COLO829 (cell line): Measurements from ENCODE around the gene ADGRL3.
A peak's percentile ranks its signal among the peaks of the same experiment; 100 is the strongest.
"Not testable (repeated sequence)": the region's sequence is repeated elsewhere in the genome, so short reads cannot be mapped to it uniquely, and the experiment has no call there.

ENCODE experiments used
- DNase-seq: peaks from one replicate; pipeline ENCODE4 v3.0.0; 2012; ENCODE audit warnings: low spot score

Gene ADGRL3

DNA sequence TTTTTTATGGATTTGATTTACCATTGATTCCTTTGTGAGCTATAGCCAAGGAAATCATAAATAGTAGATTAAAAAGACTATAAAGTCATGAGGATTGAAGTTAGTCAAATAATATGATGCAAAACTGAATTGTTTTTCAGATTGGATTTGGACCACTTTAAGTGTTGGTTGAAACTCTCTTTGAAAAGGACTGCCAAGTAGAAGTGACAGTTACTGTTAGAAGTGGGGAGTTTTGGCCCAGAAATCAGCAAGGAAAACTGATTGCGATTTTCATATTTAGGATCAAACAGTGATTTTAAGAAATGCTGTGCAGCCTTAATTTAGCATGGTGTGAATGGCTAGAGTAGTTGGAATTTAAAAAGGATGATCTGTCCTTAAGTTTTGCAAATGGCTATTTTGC lies 4.9 kb downstream of the ADGRL3 start:
- no peak for DNase-seq

DNA sequence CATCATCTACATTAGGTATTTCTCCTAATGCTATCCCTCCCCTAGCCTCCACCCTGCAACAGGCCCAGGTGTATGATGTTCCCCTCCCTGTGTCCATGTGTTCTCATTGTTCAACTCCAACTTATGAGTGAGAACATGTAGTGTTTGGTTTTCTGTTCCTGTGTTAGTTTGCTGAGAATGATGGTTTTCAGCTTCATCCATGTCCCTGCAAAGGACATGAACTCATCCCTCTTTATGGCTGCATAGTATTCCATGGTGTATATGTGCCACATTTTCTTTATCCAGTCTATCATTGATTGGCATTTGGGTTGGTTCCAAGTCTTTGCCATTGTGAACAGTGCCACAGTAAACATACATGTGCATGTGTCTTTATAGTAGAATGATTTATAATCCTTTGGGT lies 7.0 kb downstream of the ADGRL3 start:
- DNase-seq, result not testable (repeated sequence)

DNA sequence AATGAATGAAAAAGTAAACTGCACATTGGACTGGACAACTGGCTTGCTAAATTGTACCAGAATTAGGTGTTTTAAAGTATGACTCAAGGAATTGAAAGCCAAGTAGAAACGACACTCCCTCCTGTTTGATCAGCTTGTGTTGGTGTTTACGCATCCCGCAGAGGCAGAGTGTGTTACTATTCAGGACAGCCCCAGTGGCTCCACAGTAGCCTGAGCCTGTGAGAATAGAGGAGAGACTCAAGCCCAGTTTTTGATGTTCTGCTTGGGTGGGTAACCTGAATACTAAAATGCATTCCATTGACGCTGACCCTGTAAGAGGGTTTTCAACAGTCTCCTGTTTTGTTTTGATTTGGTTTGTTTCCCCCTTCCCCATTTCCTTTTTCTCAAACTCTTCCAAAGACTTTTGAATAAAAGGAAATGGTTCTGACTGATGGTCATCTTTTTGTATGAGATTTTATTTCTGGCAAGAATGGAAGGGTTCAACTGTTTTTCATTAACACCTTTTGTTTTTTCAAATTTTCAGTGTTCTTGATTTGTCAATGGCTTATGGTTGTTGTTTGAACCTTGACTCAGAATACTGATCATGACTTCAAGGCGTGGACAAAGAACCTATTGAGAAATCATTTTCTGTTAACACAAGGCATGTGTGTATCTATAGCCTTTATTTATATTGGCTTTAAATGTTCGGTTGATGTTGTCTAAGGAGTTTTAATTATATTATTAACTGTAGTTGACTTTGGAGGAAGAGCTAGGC lies 10.2 kb downstream of the ADGRL3 start:
- DNase-seq, result no peak

DNA sequence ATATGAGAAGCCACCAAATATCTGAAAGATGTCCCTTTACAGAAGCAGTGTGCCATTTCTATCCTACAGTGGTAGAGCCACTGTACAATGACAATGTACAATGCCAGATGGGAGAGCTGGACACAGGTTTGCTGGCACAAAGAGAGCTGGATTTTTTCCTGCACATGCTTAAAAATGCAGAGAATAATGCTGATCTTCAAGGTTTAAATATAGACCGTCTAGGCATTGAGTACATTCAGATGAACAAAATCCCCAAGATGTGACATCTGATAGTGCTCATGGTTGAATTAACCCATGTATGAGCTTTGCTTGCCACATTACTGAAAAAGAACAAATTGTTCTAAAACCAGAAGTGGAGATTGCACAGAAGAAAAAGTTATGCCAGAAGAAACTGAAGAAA lies 11.7 kb downstream of the ADGRL3 start:
- no peak for DNase-seq

GRCh38 chr4:61212788-61213187 lies 12.7 kb downstream of the ADGRL3 start:
- DNase-seq, result no peak

GRCh38 chr4:61214680-61215079 lies 14.6 kb downstream of the ADGRL3 start:
- no peak for DNase-seq

DNA sequence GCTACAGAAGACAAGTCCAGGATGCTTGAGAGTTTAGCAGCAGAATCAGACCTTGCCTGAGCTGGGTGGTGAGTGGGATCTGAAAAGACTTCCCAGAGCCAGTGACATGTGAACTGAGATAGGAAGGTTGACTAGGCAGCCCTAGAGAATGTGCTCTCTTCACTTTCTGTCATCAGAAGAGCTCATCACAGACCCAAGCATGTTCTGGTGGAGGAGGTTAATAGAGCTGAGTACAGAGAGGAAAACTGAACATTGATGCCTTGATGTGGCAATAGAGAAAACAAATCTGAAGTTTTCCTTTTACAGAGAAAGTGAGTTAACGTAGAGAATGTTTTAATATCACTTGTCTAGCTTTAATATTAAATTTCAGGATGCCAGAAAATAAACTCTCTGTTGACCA lies 17.1 kb downstream of the ADGRL3 start:
- DNase-seq, result no peak

GRCh38 chr4:61220556-61220955 lies 20.4 kb downstream of the ADGRL3 start:
- no peak for DNase-seq

- no peak for DNase-seq
Measured at GRCh38 chr4:61223385-61223784, 23.3 kb downstream of the ADGRL3 start.

GRCh38 chr4:61224573-61224972 lies 24.4 kb downstream of the ADGRL3 start:
- DNase-seq, result no peak

- no peak for DNase-seq
Measured at GRCh38 chr4:61225656-61226055, 25.5 kb downstream of the ADGRL3 start.

DNA sequence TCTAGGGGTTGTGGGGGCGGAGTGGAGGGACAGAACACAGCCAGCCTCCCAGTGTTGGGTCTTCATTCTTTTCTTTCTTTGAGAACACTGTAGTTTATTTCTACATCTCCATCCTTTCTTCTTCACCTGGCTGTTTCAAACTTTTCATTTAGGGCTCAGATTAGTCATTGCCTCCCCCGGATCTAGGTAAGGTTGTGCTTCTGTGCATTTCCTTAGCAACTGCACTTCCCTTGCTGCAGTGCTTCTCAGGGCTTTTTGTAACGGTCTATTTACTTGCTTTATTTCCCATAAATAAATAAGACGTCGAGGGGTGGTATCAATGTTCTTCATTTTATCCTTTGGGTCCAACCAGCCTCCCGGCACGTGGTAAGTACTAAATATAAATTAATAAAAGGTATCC lies 31.3 kb downstream of the ADGRL3 start:
- DNase-seq, result no peak

GRCh38 chr4:61239250-61239649 lies 39.1 kb downstream of the ADGRL3 start:
- DNase-seq, result no peak

DNA sequence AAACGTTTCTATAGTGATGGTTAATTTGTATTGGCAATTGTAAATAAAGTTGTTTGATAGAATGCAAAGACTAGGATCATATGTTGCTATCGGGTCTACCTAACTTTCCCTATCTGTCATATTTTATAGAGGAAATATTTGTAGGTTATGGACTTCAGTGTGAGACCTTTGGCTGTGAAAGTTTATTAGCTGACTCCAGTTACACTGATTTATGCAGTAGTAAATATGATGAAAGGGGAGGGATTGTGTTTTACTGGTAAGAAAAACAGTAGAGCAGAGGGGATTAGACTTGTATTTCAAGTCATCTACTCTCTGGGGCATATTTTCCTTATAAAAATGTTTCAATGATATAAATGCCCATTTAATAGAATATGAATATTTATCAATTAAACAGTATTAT lies 43.8 kb downstream of the ADGRL3 start:
- no peak for DNase-seq

GRCh38 chr4:61245069-61245714 lies 45.1 kb downstream of the ADGRL3 start:
- peak; percentile 6 for DNase-seq

DNA sequence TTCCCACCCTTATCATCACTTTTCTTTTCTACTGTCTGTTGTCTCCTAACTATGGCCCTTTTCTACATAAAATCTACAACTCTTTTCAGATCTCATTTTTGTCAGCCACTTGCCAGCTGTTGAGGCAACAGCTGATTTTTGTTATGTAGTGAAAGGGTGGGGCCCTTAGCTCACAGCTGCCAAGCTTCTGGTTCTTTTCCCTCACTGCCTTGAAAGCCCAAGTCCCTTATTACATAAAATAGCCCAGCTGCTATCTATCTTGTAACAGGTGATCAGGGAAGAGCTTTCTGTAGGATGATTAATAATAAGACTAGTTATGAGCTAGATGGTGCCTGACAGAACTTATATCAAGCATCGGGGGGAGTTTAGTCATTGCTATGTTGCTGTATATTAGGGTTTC lies 45.9 kb downstream of the ADGRL3 start:
- no peak for DNase-seq

DNA sequence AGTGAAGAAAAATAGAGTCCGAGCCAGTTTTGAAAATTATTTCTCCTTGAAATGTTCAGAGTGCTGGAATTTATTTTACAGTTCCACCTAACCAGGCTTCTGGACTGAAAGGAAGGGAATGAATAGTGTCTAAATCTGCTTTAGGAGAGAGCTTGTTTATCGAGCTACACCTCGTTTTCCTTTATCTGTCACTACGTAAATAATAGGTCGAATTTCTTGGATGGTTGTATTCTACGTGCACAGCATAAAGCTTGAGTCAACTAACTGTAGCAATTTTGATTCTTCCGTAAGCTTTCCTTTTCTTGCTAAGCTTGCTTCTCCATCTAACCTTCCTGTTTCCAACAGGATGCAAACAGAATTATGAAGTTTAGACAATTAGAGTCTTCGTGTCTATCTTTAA lies 48.6 kb downstream of the ADGRL3 start:
- DNase-seq, result no peak

DNA sequence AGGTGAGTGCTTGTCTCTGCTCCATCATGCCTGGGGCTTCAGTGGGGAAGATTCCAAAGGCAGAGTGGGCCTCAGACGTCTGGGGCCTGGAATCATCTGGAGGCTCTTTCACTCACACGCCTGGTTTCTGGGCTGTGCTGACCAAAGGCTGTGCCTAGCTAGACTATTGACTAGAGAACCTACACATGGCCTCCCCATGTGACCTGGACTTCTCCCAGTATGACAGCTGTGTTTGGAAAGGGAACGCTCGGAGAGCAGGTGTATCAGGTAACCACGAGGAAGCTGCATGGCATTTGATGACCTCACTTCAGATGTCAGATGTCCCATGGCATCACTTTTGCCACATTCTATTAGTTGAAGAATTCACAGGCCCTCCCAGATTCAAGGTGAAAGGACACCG lies 51.0 kb downstream of the ADGRL3 start:
- no peak for DNase-seq

DNA sequence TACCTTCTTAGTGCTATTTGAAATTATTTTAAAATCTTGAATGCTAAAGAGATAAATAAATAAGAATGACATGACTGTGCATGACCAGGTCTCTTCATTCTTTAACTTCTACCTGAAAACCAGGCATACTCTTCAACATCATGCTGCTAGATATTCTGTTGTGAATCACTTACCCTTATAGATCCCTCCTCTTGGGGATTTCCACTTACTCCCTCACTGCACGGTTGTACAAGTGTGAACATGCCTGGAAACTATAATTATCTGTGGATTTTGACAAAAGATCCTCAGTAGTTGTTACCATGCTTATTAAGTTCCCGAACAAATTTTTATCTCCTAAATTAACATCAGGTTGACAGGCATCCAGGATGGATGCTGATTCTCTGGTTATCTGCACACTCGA lies 54.3 kb downstream of the ADGRL3 start:
- no peak for DNase-seq

DNA sequence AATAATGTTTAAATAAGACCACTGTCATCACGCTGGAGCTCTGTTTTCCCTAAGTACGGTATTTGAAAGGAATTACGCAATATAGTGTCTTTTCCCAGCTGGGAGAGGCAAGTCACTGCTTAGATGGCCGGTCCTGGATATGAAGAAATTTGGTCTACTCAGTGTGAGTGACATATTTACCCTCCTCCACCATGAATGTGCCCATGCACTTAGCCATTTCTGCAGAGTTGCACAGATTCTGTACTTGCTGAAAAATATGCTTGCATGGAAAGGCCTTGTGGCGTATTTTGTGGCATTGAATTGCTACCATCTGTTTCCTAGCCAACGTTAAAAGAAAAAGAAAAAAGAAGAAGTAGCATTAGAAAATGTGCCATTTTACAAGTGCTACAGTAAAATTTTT lies 73.1 kb downstream of the ADGRL3 start:
- DNase-seq, result no peak

DNA sequence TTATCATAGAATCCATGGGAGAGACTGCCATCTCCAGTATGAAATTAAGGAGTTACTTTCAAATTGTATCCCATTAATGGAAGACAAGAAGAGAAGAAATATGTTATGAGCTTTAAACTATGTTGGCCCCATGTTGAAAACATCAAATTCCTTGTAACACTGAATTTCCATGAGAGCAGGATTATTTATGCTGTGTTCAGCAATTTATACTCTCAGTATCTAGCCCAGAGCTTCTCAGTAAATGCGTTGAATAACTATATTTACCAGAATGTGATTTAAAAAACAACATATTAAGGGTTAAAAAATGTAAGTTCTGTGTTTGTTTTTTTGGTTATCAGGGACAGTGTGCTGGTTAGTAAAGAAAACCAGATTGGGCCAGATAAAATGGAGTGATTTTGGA lies 74.2 kb downstream of the ADGRL3 start:
- no peak for DNase-seq

GRCh38 chr4:61275241-61275640 lies 75.1 kb downstream of the ADGRL3 start:
- no peak for DNase-seq

GRCh38 chr4:61276029-61276428 lies 75.9 kb downstream of the ADGRL3 start:
- DNase-seq, result no peak
